GM18520 (cell line): ENCODE results near the gene TNFSF9.
A peak's percentile ranks its signal among the peaks of the same experiment; 100 is the strongest.

Source experiments
- ATAC-seq: cut with Tn5 transposase; IDR thresholded peaks from one replicate; pipeline ENCODE4 v1.9.1; 2021; ENCODE audit not compliant: unreplicated experiment

Gene TNFSF9, protein sequence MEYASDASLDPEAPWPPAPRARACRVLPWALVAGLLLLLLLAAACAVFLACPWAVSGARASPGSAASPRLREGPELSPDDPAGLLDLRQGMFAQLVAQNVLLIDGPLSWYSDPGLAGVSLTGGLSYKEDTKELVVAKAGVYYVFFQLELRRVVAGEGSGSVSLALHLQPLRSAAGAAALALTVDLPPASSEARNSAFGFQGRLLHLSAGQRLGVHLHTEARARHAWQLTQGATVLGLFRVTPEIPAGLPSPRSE

DNA sequence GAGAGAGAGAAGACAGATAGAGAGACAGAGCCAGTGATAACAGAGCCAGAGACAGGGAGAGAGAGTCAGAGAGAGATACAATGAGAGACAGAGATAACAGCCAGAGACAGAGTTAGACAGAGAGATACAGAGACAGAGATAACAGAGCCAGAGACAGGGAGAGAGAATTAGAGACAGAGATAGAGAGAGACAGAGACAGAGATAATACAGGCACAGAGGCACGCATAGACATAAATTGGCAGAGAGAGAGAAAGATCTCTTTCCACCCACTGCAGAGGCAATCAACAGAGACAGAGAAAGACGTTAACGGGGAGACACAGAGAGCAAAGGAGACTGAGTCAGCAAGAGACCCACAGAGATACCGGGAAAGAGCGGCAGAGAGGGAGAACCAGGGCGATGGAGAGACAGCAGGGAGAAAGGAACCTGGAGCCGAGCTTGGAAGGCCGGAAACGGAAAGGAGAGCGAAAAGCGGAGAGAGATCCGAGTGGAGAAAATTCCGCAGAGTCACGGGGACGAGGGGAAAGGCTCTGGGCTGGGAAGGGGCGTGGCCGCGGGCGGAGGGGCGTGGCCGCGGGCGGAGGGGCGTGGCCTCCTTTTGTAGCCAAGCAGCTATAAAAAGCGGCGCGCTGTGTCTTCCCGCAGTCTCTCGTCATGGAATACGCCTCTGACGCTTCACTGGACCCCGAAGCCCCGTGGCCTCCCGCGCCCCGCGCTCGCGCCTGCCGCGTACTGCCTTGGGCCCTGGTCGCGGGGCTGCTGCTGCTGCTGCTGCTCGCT is at the start of gene TNFSF9:
Gene TNFSF9, plus strand, starts transcription at position 641 of the 777 bp plus-strand sequence. Its CDS starts 11 bp downstream, at position 652.
- peak; percentile 29 for ATAC-seq

DNA sequence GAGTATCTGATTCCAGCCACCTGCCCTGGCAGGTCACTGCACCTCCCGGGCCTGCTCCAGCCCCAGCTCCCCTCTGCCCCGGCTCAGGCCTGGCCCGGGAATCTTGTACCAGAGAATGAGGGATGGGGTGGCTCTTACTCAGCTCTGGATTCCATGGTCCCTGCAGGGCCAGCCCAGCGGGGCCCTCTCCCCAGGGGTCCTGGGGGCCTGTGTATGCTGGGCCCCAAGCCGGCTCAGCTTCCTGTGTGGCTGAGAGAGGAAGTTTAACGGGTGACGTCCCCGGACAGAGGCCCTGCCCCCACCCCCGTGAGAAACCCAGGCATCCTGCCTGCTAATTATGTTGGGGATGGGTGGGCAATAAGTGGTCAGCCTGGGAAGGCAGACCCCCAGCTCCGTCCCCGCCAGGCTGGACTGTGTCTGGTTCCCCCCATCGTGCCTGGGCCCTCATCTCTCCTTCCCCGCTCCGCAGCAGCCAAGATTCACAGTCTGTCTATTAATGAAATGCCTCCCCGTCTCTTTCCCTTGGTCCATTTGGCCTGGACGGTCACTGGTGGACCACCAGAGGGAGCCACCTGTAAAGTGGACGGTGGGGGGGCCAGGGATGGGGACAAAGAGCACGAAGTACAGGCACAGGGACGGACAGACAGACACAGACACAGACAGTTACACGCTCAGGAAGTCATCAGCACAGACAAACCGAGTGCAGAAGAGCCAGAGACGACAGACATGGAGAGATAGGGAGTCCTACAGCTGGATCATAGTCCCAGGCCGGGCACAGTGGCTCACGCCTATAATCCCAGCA is 49.1 kb upstream of the TNFSF9 start, which contains the start of gene DENND1C:
Gene DENND1C, minus strand, starts transcription at position 247 of the 802 bp plus-strand sequence. Its CDS starts 92 bp downstream, at position 155.
- peak; percentile 45 for ATAC-seq

DNA sequence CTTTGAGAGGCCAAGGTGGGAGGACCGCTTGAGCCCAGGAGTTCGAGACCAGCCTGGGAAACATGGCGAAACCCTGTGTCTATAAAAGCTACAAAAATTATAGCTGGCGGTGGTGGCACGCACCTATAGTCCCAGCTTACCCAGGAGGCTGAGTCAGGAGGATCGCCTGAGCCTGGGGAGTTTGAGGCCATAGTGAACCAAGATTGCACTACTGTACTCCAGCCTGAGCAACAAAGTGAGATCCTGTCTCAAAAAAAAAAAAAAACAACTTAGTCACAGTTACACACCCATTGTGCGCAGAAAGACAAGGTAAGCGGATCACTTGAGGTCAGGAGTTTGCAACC is 48.5 kb upstream of the TNFSF9 start:
- ATAC-seq = no peak

DNA sequence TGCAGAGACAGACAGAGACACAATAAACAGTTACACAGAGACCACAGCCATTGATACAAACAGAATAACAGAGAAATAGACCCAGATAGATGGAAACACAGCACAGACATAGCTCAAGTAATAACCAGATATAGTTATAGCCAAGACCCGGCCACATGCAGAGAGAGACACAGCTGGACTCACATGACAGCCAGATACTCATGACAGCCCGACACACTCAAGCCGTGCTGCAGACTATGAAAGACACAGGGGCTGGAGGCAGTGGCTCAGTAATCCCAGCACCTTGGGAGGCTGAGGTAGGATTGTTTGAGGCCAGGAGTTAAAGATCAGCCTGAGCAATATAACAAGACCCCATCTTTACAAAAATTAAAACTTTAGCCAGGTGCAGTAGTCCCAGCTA is 47.6 kb upstream of the TNFSF9 start:
- ATAC-seq = no peak

DNA sequence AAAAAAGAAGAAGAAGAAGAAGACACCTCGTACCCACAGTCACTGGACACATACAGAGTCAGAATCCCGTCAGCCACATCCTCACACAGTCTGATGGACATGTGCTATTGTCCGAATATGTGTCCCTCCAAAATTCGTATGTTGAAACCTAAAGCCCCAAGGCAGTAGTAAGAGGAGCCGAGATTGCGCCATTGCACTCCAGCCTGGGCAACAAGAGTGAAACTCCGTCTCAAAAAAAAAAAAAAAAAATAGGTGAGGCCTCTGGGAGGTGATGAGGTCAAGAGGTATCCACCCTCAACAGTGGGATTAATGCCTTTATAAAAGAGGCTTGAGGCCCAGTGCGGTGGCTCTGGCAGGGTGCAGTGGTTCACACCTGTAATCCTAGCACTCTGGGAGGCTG is 46.6 kb upstream of the TNFSF9 start:
- ATAC-seq = no peak

DNA sequence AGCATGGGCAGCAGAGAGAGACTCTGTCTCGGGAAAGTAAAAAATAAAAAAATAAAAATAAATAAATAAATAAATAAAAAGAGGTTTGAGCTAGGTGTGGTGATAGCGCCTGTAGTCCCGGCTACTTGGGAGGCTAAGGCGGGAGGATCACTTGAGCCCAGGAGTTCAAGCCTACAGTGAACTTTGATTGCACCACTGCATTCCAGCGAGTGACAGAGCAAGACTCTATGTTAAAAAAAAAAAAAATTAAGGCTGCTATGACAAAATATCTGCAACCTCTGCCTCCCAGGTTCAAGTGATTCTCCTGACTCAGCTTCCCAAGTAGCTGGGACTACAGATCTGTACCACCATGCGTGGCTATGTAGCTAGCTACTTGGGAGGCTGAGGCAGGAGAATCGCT is 46.0 kb upstream of the TNFSF9 start:
- ATAC-seq = no peak

DNA sequence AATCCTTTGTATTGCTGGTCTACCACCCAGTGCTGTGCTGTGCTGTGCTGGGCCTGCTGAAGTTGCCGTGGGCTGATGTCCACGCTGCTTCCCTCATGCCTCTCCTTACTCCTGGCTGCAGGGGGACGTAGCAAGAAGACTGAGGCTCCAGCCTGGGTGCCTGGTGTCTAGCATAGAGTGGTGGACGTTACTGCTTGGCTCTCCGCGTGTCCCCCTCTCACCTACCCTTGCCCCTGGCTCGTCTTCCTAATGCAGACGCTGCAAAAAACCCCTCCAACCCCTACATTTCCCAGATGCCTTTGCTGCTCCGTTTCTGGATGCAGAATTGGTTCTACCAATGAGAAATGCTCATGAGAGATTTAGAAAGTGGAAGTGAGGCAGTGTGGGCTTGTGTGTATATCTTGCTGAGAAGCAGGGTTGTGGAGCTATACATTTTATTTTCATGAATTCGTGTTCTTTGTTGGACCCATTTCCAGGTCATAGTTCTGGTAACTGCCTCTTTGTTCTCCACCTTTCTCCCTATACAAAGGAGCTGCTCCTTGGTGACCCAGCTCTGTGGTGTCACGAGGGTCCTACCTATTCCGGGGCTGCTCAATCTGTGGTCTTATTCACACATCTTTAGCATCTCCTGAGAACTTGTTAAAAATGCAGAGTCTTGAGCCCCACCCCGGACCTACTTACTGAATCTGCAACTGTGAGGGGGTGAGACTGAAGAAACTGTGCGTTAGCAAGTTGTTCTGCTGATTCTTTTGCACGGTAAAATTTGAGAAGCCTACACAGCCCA is 41.4 kb upstream of the TNFSF9 start:
- ATAC-seq = no peak

DNA sequence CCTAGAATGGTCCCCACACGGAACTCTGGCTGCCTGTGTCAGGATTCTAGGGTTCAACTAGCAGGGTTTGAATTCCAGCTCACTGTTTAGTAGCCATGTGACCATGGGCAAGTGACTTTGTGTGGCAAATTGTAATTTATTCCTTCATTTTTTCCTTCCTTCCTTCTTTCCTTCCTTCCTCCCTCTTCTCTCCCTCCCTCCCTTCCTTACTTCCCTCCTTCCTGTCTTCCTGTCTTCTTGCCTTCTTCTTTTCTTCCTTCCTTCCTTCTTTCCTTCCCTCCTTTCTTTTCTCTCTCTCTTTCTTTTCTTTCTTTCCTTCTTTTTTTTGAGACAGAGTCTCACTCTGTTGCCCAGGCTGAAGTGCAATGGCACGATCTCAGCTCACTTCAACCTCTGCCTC is 40.7 kb upstream of the TNFSF9 start:
- ATAC-seq = no peak

DNA sequence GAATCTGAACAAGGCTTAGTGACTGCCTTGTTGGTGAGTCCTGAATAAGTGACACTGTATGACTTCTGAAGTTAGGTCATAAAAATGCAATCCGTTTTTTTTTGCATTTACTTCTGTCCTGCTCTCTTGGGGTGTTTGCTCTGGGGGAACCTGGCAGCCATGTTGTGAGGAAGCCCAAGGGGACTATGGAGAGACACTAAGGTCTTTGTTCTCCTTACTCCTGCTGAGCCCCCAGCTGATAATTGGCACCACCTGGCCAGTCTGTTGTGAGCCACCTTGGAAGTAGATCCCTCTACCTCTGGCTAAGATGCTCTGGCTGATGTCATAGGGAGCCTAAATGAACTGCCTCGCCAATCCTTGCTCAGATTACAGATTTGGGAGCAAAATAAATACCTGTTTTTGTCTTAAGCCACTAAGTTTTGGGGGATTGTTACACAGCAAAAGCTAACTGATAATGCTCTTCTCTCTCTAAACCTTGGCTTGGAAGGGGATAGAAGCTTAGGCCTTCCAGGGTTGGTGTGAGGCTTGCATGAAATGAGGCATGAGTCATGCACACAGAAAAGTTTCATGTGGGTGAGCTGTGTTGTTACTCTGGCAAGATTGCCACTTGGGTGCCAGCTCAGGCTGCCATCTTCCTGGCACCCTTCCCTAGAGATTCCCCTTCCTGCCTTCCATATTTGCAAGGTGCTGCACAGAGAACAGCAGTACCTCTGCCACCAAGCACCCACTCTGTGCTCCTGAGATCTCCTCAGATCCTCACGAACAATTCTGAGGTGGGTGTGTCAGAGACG is 38.8 kb upstream of the TNFSF9 start:
- ATAC-seq = no peak

DNA sequence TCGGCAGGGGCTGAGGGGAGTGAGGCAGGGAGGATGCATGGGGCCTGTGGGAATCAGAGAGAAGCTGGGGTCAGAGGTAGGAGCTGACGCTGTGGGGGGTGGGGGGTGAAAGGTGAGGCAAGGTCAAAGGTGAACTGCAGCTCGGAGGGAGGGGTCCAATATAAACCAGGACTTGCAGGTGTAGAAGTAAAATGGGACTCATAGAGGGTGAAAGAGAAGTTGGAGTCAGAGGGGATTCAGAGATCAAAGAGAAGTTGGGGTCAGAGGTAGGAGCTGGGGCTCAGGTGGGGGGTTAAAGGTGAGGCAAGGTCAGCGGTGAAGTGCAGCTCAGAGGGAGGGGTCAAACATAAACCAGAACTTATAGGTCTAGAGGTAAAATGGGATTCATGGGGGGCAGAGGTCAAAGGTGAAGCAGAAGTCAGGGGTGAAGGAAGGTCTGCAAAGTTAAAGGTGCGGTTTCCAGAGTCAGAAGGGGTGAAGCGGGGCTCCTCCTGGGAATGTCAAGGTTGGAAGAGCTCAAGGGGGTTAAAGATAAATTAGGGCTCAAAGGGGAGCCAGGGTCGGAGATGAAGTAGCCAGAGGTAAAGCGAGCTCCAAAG is 36.3 kb upstream of the TNFSF9 start:
- ATAC-seq = no peak

DNA sequence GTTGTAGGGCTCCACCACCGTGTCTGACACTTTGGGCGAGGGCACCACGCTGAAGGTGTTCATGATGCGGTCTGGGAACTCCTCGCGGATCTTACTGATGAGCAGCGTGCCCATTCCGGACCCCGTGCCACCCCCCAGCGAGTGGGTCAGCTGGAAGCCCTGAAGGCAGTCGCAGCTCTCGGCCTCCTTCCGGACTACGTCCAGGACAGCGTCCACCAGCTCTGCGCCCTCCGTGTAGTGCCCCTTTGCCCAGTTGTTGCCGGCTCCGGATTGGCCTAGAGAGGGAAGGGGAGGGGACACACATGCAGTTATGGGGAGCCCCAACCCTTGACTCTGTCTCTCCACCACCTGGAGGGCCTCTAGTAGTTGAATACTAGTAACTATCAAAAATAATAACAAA is 34.9 kb upstream of the TNFSF9 start:
- no peak for ATAC-seq

DNA sequence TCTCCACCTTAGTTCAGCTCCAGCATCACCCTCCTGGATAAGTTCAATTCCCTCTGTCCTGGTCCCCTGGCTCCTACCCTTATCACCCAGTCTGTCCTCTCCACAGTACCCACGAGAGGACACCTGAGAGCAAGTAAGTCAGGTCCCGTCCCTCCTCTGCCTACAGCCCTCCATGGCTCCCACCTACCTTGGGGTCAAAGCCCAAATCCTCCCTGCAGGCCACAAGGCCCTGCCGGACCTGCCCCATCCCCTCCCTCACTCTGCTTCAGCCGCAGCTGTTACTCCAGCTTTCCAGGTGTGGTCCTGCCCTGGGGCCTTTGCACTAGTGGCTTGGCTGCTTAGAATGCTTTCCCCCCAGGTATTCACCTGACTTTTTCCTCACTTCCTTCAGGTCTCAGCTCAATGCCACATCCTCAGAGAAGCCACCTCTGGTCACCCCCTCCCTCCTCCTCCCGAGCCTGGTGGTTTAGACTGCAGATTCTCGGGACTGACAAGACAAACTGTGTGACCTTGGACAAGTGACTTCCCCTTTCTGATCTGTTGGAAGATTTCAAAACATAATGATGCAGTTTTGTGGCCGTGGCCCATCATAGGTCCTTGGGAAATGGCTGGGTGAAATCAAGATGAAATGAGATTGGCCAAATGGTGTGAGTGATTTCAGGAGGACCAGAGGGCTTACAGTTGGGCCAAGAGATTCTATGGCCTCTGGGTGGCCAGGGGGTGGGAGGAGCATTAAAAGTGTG is 32.4 kb upstream of the TNFSF9 start:
- no peak for ATAC-seq

DNA sequence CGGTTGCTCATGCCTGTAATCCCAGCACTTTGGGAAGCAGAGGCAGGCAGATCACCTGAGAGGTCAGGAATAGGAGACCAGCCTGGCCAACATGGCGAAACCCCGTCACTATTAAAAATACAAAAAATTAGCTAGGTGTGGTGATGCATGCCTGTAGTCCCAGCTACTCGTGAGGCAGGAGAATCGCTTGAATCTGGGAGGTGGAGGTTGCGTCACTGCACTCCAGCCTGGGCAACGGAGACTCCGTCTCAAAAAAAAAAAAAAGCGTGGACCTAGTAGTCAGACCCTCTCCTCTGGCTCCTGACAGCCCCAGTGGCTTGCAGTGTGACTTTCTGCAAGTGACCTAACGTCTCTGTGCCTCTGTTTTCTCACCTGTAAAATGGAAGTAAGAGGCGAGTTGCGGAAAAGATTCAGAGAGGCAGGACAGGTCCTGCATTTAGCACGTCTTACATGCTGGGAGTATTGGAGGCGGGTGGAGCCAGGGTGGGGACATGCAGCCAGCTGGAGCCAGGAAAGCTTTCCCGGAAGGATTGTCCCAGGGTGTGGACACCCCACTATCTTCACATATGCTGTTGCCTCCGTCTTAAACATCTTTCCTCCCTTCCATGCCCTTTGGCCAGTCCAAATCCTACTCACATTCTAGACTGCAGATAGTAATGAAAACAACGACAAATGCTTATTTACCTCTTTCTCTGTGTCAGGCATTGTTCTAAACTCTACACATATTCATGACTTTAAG is 31.6 kb upstream of the TNFSF9 start:
- no peak for ATAC-seq

DNA sequence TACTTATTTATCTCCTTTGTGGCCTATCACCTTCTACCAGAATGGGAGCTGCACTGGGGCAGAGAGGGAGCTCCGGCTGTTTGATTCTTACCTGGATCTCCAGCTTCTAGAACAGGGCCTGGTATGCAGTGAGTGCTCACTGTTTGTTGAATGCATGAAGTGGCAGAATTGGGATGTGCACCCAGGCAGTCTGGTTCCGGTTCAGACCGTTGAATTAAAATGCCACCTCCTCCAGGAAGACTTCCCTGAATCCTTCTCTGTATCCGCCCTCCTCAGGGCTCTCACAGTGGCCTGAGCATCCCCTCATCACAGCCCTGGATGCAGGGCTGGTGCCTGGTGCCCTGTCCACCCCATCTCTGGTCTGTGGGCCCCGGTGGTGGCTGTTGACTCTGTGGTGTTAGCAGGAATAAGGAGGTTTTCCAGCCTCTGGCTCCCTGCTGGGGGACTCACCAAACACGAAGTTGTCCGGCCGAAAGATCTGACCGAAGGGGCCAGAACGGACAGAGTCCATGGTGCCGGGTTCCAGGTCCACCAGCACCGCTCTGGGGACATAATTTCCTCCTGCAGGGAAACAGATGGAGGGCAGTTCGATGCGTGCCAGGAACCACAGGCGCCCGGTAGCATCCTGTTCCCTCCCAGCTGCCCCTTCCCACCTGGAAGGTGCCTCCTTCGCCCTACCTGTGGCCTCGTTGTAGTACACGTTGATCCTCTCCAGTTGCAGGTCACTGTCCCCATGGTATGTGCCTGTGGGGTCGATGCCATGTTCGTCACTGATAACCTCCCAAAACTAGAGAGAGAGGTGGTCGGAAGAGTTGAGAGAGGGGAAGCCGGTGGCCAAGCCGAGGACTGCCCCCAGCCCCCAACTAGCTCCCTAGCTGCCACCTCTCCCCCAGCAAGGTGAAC is 29.7 kb upstream of the TNFSF9 start:
- no peak for ATAC-seq

DNA sequence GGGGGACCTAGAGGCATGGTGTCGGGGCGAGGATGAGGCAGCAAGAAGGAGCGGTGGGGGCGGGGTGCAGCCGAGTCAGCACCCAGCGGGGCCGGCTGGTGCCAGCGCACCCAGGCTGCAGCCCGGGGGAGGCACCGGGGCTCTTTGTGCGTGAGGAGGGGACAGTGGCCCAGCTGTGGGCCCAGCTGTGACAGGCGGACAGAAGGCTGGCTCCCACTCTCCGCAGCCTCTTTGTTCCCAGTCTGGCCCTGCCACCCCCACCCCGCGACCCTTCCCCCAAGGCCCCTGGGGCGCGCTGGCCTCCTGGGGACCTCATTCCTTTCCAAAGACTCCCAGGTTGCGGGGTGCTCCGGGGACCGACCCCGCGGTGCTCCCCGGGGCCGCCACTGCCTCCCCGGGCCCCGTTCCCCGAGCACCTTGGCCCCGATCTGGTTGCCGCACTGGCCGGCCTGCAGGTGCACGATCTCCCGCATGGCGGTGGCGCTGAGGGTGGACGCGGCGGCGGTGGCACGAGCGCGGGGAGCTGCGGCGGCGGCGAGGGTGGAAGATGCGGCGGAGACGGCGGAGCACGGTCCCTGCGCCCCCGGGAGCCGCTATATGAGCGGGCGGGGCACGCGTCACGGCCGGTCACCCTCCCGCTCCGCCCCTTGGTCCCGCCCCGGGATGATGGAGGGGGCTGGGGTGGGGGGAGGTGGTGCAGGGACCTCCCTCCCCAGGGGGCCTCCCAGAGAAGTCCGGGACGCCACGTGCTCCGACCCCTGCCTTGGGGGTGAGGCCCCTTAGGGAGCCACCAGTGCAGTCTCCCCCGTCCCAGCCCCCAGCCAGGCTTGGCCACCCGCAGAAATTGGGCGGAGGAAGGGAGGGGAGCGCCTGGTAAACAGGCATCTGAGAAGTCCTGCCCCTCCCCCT is 28.8 kb upstream of the TNFSF9 start, which contains the start of gene TUBB4A:
Gene TUBB4A, minus strand, starts transcription at position 570 of the 909 bp plus-strand sequence. Its CDS starts 97 bp downstream, at position 473.
- no peak for ATAC-seq
